GM12891 (cell line): ENCODE measurements around the gene SORCS2.

Experiments used
- POLR2A ChIP-seq: IDR thresholded peaks from 2 replicates; pipeline ENCODE4 v1.6.1; 2011; ENCODE audit warnings: low read depth, low read length, control low read depth
- TAF1 ChIP-seq: IDR thresholded peaks from 2 replicates; pipeline ENCODE4 v1.6.1; 2011; ENCODE audit warnings: low read depth, low read length, control low read depth

GRCh38 chr4:7301126-7301785 is 108.9 kb downstream of the SORCS2 start:
- no peak for TF ChIP-seq TAF1
- TF ChIP-seq POLR2A: no peak
